ENCODE data around the gene IMPG1.

DNA sequence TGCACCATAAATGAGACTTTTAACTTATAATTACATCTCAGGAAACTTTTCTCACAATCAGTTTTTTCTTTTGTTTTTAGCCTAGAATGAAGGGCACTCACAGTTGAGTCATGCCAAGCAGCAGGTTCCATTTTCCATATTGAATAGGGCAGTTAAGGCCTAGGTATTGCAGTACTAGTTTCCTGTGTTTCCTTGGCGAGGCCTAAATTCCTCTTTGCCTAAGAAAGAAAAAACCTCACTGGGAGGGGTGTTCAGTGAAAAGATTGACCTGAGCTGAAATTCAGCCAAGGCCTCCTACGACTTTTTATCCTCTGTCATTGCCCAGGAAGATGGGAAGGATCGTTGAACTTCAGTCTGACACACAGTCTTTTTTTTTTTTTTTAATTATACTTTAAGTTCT is 85.5 kb downstream of the IMPG1 start:
- TF ChIP-seq, protein P1, sequence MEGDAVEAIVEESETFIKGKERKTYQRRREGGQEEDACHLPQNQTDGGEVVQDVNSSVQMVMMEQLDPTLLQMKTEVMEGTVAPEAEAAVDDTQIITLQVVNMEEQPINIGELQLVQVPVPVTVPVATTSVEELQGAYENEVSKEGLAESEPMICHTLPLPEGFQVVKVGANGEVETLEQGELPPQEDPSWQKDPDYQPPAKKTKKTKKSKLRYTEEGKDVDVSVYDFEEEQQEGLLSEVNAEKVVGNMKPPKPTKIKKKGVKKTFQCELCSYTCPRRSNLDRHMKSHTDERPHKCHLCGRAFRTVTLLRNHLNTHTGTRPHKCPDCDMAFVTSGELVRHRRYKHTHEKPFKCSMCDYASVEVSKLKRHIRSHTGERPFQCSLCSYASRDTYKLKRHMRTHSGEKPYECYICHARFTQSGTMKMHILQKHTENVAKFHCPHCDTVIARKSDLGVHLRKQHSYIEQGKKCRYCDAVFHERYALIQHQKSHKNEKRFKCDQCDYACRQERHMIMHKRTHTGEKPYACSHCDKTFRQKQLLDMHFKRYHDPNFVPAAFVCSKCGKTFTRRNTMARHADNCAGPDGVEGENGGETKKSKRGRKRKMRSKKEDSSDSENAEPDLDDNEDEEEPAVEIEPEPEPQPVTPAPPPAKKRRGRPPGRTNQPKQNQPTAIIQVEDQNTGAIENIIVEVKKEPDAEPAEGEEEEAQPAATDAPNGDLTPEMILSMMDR (IDR thresholded peaks at IDR 0.05): no peak
- TF ChIP-seq POLR2A (IDR thresholded peaks at IDR 0.05; ENCODE audit: low read depth) (no peak), POLR2AphosphoS5 (IDR thresholded peaks at IDR 0.05) (no peak)
